HCT116 (cell line): ENCODE results near the gene IL4. TPM values are rescaled to one million over a fixed set of nuclear protein-coding genes. Genes with fewer than 3 reads are reported as not detected.

Source experiments
- ATAC-seq: fragments of 200-7000 bp; cut with Tn5 transposase; 2 replicates; pipeline ENCODE4 v1.9.1; 2020; ENCODE audit warnings: mild to moderate bottlenecking, moderate library complexity
- BruUV-seq: library from RNA; stranded (reverse); fragments of 400-500 nt; replicated peaks from 2 replicates; lab custom pipeline; 2021; lab: Mats Ljungman, UMichigan
- CTCF ChIA-PET: fragments of 300-600 bp; sonication (Branson Sonifier 250); formaldehyde crosslinking; loops from one replicate; lab custom pipeline; 2021; ENCODE audit warnings: antibody characterized with exemption; lab: Charles Lee
- POLR2A ChIA-PET: fragments of 300-600, 350-600 bp; sonication (Branson Sonifier 250); formaldehyde crosslinking; loops from one replicate; lab custom pipeline; 2021; ENCODE audit warnings: antibody characterized with exemption; lab: Charles Lee
- RAD21 ChIA-PET, 2 experiments: fragments of 300-600 bp; sonication (Branson Sonifier 250); formaldehyde crosslinking; loops; one replicate each; lab custom pipeline; 2023; ENCODE audit warnings: low total read pairs in 2 of 2; ENCODE audit not compliant: uncharacterized antibody in 2 of 2, unreplicated experiment in 2 of 2, low non-redundant PET in 1 of 2; lab: Charles Lee
- DNase-seq: peaks from one replicate; pipeline ENCODE4 v3.0.0-alpha.2; 2010; ENCODE audit warnings: low read depth, low spot score
- H2AFZ ChIP-seq: fragments of 200-600 bp; shearing (Covaris generic), sonication (generic); 2 replicates; pipeline ENCODE4 v1.6.1; 2017; ENCODE audit warnings: low read depth, mixed run types, mixed read lengths, antibody characterized with exemption, low read length; ENCODE audit not compliant: poor library complexity, severe bottlenecking
- H3K27ac ChIP-seq: 2 replicates; pipeline ENCODE4 v1.5.1; 2012; ENCODE audit warnings: low read depth, low read length
- H3K27me3 ChIP-seq: fragments of 200-600 bp; sonication (generic); 2 replicates; pipeline ENCODE4 v1.6.1; 2016; ENCODE audit warnings: mixed run types, low read length, mixed read lengths; ENCODE audit not compliant: insufficient read depth
- H3K36me3 ChIP-seq, 2 experiments: fragments of 200-500 bp in 1 of 2; fragments of 200-600 bp in 1 of 2; sonication (Bioruptor generic) in 1 of 2; sonication (generic) in 1 of 2; 2 replicates each; pipeline versions ENCODE4 v1.5.1 to v1.6.1; 2014 to 2016; ENCODE audit warnings: low read length in 2 of 2, inconsistent platforms in 1 of 2, mixed read lengths in 1 of 2, mixed run types in 1 of 2; ENCODE audit not compliant: insufficient read depth in 2 of 2, control insufficient read depth in 1 of 2
- H3K4me1 ChIP-seq, 2 experiments: fragments of 200-600 bp in 1 of 2; sonication (generic) in 1 of 2; 2 replicates each; pipeline versions ENCODE4 v1.5.1 to v1.6.1; 2012 to 2017; ENCODE audit warnings: low read length in 2 of 2, inconsistent platforms in 1 of 2, mild to moderate bottlenecking in 1 of 2, mixed read lengths in 1 of 2, mixed run types in 1 of 2, moderate library complexity in 1 of 2; ENCODE audit not compliant: insufficient read depth in 2 of 2, control insufficient read depth in 1 of 2
- H3K4me2 ChIP-seq: fragments of 200-600 bp; sonication (generic); 2 replicates; pipeline ENCODE4 v1.6.1; 2017; ENCODE audit warnings: mixed run types, low read length, mixed read lengths
- H3K4me3 ChIP-seq, 2 experiments: fragments of 200-600 bp in 1 of 2; sonication (generic) in 1 of 2; replicated peaks in 1 of 2; 2 replicates each; pipeline ENCODE4 v1.5.1; 2011 to 2016; ENCODE audit warnings: low read length in 2 of 2, control low read depth in 1 of 2, low read depth in 1 of 2, mild to moderate bottlenecking in 1 of 2, mixed read lengths in 1 of 2, mixed run types in 1 of 2
- H3K79me2 ChIP-seq: fragments of 200-600 bp; sonication (generic); 2 replicates; pipeline ENCODE4 v1.6.1; 2017; ENCODE audit warnings: mild to moderate bottlenecking, mixed run types, low read length, moderate library complexity, mixed read lengths; ENCODE audit not compliant: insufficient read depth
- H3K9ac ChIP-seq: fragments of 200-600 bp; sonication (generic); 2 replicates; pipeline ENCODE4 v1.6.1; 2016; ENCODE audit warnings: low read length, mixed read lengths
- H3K9me2 ChIP-seq: fragments of 200-600 bp; sonication (generic), shearing (Covaris generic); 2 replicates; pipeline ENCODE4 v1.6.1; 2017; ENCODE audit warnings: mixed run types, mild to moderate bottlenecking, moderate library complexity; ENCODE audit not compliant: insufficient read depth
- H3K9me3 ChIP-seq, 2 experiments: fragments of 200-500 bp in 1 of 2; fragments of 200-600 bp in 1 of 2; sonication (Bioruptor generic) in 1 of 2; sonication (generic) in 1 of 2; 2 replicates each; pipeline ENCODE4 v1.6.1; 2014 to 2017; ENCODE audit warnings: low read length in 2 of 2, mixed read lengths in 2 of 2, inconsistent platforms in 1 of 2, low read depth in 1 of 2, mild to moderate bottlenecking in 1 of 2, mixed run types in 1 of 2, moderate library complexity in 1 of 2; ENCODE audit not compliant: control insufficient read depth in 1 of 2, insufficient read depth in 1 of 2
- H4K20me1 ChIP-seq: fragments of 200-600 bp; sonication (generic), shearing (Covaris generic); 2 replicates; pipeline ENCODE4 v1.6.1; 2017; ENCODE audit warnings: mixed run types, mild to moderate bottlenecking, moderate library complexity; ENCODE audit not compliant: insufficient read depth
- CBX3 ChIP-seq: IDR thresholded peaks from 2 replicates; pipeline ENCODE4 v1.6.1; 2012; ENCODE audit warnings: low read depth
- CTCF ChIP-seq, 3 experiments: fragments of 200-600 bp in 1 of 3; sonication (generic) in 1 of 3; IDR thresholded peaks in 2 of 3; conservative IDR thresholded peaks in 1 of 3; 2 replicates each; pipeline ENCODE4 v1.5.1; 2012 to 2017; ENCODE audit warnings: low read depth in 2 of 3, low read length in 2 of 3, antibody characterized with exemption in 1 of 3, borderline replicate concordance in 1 of 3, control low read depth in 1 of 3, mild to moderate bottlenecking in 1 of 3, mixed read lengths in 1 of 3, mixed run types in 1 of 3, moderate library complexity in 1 of 3; ENCODE audit not compliant: insufficient read depth in 1 of 3
- EZH2 ChIP-seq: fragments of 200-600 bp; sonication (generic); IDR thresholded peaks from 2 replicates; pipeline ENCODE4 v1.6.1; 2017; ENCODE audit warnings: antibody characterized with exemption, mixed run types
- EZH2phosphoT487 ChIP-seq: fragments of 200-600 bp; IDR thresholded peaks from 2 replicates; pipeline ENCODE4 v1.6.1; 2018; ENCODE audit warnings: antibody characterized with exemption, borderline replicate concordance
- FOSL1 ChIP-seq: IDR thresholded peaks from 2 replicates; pipeline ENCODE4 v1.6.1; 2012; ENCODE audit warnings: low read depth
- JUND ChIP-seq: IDR thresholded peaks from 2 replicates; pipeline ENCODE4 v1.6.1; 2012
- POLR2A ChIP-seq: IDR thresholded peaks from 2 replicates; pipeline ENCODE4 v1.7.0; 2011; ENCODE audit warnings: borderline replicate concordance; ENCODE audit not compliant: insufficient read depth, insufficient read length; ENCODE audit errors: extremely low read depth
- POLR2AphosphoS5 ChIP-seq: IDR thresholded peaks from 2 replicates; pipeline ENCODE4 v1.6.1; 2011; ENCODE audit warnings: mild to moderate bottlenecking, low read depth, low read length, moderate library complexity
- RAD21 ChIP-seq: IDR thresholded peaks from 2 replicates; pipeline ENCODE4 v1.6.1; 2012; ENCODE audit warnings: low read depth, mild to moderate bottlenecking
- SIN3A ChIP-seq: IDR thresholded peaks from 2 replicates; pipeline ENCODE4 v1.6.1; 2012; ENCODE audit warnings: low read depth
- SP1 ChIP-seq: IDR thresholded peaks from 2 replicates; pipeline ENCODE4 v1.6.1; 2012; ENCODE audit warnings: low read depth
- SRF ChIP-seq: IDR thresholded peaks from 2 replicates; pipeline ENCODE4 v1.6.1; 2012; ENCODE audit warnings: low read depth
- TCF7L2 ChIP-seq: IDR thresholded peaks from 2 replicates; pipeline ENCODE4 v1.7.0; 2011; ENCODE audit warnings: borderline replicate concordance, inconsistent platforms; ENCODE audit not compliant: insufficient read depth, insufficient read length; ENCODE audit errors: extremely low read depth
- YY1 ChIP-seq: IDR thresholded peaks from 2 replicates; pipeline ENCODE4 v1.6.1; 2011; ENCODE audit warnings: low read length, low read depth, moderate library complexity, mild to moderate bottlenecking; ENCODE audit not compliant: insufficient replicate concordance; ENCODE audit errors: extremely low read depth
- ZNF274 ChIP-seq: fragments of 200-500 bp; sonication (Bioruptor generic); IDR thresholded peaks from 2 replicates; pipeline ENCODE4 v1.6.1; 2014; ENCODE audit warnings: mild to moderate bottlenecking, low read depth, low read length, inconsistent platforms
- intact Hi-C: fragments of 100-400 bp; cut with micrococcal nuclease; formaldehyde crosslinking; loops from 2 replicates; pipeline ENCODE4 v1.10.0; 2022
- total RNA-seq: library from RNA; stranded (reverse); gene quantifications from one replicate; pipeline ENCODE4 v1.2.1, GENCODE V29; 2021; ENCODE audit not compliant: unreplicated experiment
- TF ChIP-seq, protein P1 (sequence below): IDR thresholded peaks from 2 replicates; pipeline ENCODE4 v1.6.1; 2011; ENCODE audit warnings: mild to moderate bottlenecking, low read length, moderate library complexity; ENCODE audit not compliant: insufficient replicate concordance; ENCODE audit errors: extremely low read depth

IL4 gene
- total RNA-seq, 1 experiment from 2014 or later = not detected

DNA sequence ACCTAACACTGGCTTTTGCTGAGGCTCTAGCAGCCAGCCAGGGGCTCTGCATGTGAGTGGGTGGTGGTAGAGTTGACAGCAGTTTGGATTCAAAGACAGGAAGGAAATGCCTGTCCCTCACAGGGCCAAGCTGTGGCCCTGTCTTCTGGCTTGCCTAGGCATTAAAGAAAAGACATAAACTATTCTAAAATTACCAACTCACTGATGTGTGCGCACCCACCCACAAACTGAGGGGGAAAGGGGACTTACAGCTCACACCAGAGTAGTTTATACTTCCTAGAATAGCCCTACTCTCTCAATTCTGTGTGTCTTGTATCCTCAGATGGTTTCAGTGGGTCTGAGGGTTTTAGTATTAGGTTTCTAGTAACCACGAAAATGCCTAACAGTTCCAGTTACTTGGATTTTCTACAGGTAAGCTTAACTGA lies 34.1 kb upstream of the IL4 start:
- Histone ChIP-seq H3K36me3 (peaks cover 36 to 47% of the 10 kb centered on the region in 2 experiments; a peak in 3 of 4 replicates), H3K9me2 (no peaks in the 10 kb centered on the region), H3K9me3 (no peaks in the 10 kb centered on the region), H3K4me3 (no peak overlapping the region), H4K20me1 (no peaks in the 10 kb centered on the region), H3K79me2 (no peaks in the 10 kb centered on the region; the same call in 1 of the 2 replicates), H2AFZ (no peak overlapping the region), H3K4me1 (no peaks in the 10 kb centered on the region), H3K9ac (no peak overlapping the region), H3K4me2 (no peak overlapping the region), H3K27me3 (no peaks in the 10 kb centered on the region), H3K27ac (no peak overlapping the region)
- BruUV-seq = no TSS peak
- TF ChIP-seq SP1 (no peak), TCF7L2 (no peak), YY1 (no peak), POLR2A (no peak), POLR2AphosphoS5 (no peak), EZH2 (no peak), RAD21 (no peak), CTCF (IDR thresholded peaks at IDR 0.05 in 2 of 3, conservative IDR thresholded peaks at IDR 0.05 in 1 of 3; ENCODE audit: borderline replicate concordance in 1 of 3, insufficient read depth in 1 of 3, low read depth in 2 of 3, low read length in 2 of 3) (no peak), EZH2phosphoT487 (no peak), JUND (no peak), ZNF274 (no peak), SRF (no peak), SIN3A (no peak), FOSL1 (no peak), CBX3 (no peak)
- TF ChIP-seq, protein P1, sequence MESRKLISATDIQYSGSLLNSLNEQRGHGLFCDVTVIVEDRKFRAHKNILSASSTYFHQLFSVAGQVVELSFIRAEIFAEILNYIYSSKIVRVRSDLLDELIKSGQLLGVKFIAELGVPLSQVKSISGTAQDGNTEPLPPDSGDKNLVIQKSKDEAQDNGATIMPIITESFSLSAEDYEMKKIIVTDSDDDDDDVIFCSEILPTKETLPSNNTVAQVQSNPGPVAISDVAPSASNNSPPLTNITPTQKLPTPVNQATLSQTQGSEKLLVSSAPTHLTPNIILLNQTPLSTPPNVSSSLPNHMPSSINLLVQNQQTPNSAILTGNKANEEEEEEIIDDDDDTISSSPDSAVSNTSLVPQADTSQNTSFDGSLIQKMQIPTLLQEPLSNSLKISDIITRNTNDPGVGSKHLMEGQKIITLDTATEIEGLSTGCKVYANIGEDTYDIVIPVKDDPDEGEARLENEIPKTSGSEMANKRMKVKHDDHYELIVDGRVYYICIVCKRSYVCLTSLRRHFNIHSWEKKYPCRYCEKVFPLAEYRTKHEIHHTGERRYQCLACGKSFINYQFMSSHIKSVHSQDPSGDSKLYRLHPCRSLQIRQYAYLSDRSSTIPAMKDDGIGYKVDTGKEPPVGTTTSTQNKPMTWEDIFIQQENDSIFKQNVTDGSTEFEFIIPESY = no peak
- ATAC-seq (no peak), DNase-seq (no peak)
- POLR2A ChIA-PET = no interaction called here
- RAD21 ChIA-PET = no interaction called here
- intact Hi-C loops = no loop called here
- CTCF ChIA-PET = no interaction called here
